Non-pigmented ciliary epithelial cell (primary cell): ENCODE measurements around the gene SEMA4G.
A peak's percentile ranks its signal among the peaks of the same experiment; 100 is the strongest.

Experiments
- DNase-seq: peaks from one replicate; pipeline ENCODE4 v3.0.0-alpha.2; 2010; ENCODE audit warnings: low read depth

Gene SEMA4G

GRCh38 chr10:100988166-100988565 lies 18.9 kb downstream of the SEMA4G start:
- no peak for DNase-seq

DNA sequence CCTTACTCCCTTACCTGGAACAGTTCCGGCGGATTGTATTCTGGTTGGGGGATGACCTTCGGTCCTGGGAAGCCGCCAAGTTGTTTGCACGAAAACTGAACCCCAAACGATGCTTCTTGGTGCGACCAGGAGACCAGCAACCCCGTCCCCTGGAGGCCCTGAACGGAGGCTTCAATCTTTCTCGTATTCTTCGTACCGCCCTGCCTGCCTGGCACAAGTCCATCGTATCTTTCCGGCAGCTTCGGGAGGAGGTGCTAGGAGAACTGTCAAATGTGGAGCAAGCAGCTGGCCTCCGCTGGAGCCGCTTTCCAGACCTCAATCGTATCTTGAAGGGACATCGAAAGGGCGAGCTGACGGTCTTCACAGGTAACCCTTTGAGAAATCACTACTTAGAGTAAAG lies 19.8 kb downstream of the SEMA4G start:
- no peak for DNase-seq

DNA sequence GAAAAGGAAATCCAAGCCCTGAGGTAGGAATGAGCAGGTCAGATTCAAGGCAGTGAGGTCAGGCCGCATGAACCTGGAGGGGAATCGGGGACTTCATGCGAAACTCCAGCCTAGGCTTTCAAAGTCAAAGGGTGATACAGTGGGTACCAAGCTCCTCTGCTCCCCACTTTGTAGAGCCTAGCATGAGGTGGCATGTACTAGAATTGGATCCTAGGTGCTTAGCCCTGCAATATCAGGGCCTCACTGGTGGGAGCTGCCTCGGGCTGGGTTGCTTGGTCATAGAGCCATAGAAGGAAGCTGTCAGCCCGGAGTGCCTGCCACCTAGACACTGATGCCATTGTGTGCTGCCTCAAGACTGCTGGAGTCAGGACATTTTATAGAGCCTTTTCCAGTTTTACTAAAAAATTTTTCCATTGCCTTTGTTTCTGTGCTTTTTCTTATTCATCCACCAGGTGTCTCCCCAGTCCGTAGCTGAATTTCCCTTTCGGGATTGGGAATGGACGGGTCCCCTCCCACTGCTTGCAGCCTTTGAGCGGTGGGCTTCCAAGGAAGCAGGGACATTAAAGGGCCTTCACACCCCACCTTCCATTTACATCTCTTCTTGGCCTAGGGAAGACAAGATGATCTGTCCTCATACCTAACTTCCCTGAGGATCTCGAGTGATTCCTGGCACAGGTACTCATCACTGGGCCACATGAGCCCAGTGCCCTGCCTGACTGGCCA lies 24.8 kb downstream of the SEMA4G start:
- no peak for DNase-seq

GRCh38 chr10:100995181-100995580 lies 25.9 kb downstream of the SEMA4G start:
- DNase-seq = no peak

- no peak for DNase-seq
Measured at GRCh38 chr10:100996678-100997359, 27.5 kb downstream of the SEMA4G start.

GRCh38 chr10:100997360-100998182 lies 28.3 kb downstream of the SEMA4G start:
- no peak for DNase-seq

DNA sequence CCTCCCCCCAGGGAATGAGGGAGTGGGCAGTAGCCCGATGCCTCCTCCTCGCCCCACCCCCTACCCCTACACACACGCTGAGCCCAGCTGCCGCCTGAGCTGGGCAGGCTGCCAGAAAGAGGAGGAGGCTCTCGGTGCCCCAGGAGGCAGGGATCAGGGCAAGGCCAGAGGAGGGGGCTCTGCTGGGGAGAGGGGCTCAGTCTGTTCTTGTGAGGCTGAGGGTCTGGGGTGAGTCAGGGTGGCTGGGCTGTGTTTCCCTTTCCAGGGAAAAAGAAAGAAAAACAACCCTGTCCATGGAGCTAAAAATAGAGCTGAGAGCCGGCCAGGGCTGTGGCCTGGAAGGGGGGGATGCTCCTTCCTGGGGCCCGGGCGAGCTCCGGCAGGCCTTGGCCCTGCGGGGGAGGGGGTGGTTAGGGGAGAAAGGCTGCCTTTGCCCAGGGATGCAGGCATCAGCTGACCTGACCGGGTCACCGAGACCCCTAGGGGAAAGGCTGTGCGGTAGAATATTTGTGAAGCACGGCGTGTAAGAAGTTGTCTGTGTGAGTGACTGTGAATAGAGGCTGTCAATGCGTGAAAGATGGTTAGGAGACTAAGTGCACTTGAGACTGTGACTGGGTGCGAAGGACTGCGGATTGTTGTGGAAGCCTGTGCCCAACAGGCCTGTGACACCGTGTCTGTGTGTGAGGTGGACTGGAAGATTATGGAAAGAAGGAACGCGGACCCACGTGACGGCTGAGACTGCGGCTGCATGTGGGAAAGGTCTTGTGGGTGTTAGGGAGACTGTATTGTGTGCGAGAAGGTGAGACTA lies 29.1 kb downstream of the SEMA4G start:
- DNase-seq = no peak

GRCh38 chr10:100998991-100999741 lies 29.9 kb downstream of the SEMA4G start:
- DNase-seq = no peak

GRCh38 chr10:100999742-101000126 lies 30.4 kb downstream of the SEMA4G start, which contains the start of gene LZTS2:
Gene LZTS2 (plus strand): TSS chr10:100999808. CDS start chr10:101002539, 2,731 bp downstream.
- no peak for DNase-seq

DNA sequence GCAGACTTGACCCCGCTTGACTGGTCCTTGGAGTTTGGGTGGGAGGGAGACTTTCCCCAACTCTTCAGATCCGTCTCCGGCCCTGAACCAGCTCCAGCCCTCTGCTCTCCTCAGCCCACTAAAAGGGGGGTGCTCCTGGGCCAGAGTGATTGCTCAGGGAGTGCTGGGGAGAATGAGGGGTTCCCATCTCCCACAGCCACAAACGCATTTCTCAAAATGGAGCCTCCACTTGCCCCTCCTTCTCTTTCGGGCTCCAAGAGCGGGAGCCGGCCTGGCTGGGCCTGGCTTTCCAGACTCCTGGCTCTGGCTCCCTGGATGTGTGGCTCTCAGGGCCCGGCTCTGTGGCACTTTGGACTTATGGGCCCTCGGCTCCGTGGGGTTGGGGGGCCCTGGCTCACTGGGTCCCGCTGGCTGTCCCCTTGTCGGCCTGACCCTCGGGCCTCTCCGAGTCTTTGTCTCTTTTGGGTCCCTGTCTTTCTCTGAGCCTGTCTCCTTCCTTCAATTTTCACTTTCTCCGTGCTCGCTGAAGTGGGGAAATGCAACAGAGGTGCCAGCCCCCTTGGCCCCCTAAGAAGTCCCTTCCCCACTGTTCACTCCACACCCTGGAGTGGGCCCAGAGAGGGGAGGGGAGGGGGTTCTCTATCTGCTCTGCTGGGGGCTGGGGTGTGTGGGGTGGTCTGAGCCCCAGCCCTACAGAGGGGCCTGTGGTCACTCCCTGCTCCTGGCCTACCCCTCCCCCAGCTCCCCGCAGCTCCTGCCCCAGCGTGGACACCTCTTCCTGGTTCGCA lies 31.0 kb downstream of the SEMA4G start:
- DNase-seq = no peak

GRCh38 chr10:101000915-101001658 lies 31.8 kb downstream of the SEMA4G start:
- peak; percentile 76 for DNase-seq

- no peak for DNase-seq
Measured at GRCh38 chr10:101001659-101002035, 32.3 kb downstream of the SEMA4G start.

DNA sequence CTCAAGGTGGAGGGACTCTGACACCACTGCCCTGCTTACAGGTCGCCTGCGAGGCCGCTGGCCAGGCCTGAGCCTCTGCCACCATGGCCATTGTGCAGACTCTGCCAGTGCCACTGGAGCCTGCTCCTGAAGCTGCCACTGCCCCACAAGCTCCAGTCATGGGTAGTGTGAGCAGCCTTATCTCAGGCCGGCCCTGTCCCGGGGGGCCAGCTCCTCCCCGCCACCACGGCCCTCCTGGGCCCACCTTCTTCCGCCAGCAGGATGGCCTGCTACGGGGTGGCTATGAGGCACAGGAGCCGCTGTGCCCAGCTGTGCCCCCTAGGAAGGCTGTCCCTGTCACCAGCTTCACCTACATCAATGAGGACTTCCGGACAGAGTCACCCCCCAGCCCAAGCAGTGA lies 33.2 kb downstream of the SEMA4G start:
- DNase-seq = no peak

GRCh38 chr10:101003639-101004206 lies 34.4 kb downstream of the SEMA4G start:
- DNase-seq = no peak

GRCh38 chr10:101005361-101005760 lies 36.1 kb downstream of the SEMA4G start:
- no peak for DNase-seq

- no peak for DNase-seq
Measured at GRCh38 chr10:101005869-101006567, 36.7 kb downstream of the SEMA4G start.

GRCh38 chr10:101006593-101007098 lies 37.3 kb downstream of the SEMA4G start:
- no peak for DNase-seq

GRCh38 chr10:101007099-101007711 lies 37.9 kb downstream of the SEMA4G start:
- DNase-seq = no peak
